Measurements from ENCODE around the gene CA5A.

CA5A gene

DNA sequence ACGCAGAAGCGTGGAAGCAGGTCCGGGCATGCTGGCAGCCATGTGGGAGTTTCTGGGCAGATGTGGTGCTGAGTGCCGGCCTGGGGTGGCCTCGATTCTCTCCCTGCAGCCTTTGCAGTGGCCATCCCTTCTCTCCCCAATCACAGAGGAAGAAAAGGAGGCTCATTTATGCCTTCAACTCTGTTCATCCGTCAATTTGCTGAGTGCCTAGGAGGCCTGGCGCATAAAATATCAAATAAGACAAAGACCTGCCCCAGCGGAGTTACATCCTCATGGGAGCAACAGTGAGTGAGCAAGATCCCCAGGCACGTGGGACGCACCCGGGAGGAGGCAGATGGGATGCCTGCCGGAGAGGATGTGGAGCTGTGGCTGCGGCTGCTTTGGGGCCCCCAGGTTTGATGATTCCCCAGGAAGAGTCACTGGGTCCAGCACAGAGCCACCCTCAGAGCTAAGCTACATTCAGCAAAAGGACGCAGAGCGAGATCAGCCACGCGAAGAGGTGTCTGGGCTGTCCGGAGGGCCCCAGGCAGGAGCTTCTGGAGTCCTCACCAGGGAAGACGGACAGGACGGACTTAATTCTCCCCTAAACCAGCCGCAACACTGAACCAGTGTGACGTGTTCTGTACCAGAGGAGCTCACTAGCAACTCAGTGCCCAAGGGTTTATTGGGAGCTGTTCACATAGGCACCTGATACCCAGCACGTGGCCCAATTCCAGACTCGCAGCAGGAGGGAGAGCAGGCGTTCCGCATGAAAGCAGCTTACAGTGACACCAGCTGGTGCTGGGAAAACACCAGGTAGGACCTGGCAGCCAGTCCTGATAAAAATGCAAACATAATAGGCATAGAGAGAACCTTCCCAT, 11.3 kb downstream of the CA5A start:
- TF ChIP-seq, protein P1, sequence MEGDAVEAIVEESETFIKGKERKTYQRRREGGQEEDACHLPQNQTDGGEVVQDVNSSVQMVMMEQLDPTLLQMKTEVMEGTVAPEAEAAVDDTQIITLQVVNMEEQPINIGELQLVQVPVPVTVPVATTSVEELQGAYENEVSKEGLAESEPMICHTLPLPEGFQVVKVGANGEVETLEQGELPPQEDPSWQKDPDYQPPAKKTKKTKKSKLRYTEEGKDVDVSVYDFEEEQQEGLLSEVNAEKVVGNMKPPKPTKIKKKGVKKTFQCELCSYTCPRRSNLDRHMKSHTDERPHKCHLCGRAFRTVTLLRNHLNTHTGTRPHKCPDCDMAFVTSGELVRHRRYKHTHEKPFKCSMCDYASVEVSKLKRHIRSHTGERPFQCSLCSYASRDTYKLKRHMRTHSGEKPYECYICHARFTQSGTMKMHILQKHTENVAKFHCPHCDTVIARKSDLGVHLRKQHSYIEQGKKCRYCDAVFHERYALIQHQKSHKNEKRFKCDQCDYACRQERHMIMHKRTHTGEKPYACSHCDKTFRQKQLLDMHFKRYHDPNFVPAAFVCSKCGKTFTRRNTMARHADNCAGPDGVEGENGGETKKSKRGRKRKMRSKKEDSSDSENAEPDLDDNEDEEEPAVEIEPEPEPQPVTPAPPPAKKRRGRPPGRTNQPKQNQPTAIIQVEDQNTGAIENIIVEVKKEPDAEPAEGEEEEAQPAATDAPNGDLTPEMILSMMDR (IDR thresholded peaks at IDR 0.05; ENCODE audit: low read depth, low read length): no peak
- DNase-seq (ENCODE audit: low read depth in 2 of 2): no peak
- no peak overlapping the region for H3K4me3 ChIP-seq (replicated peaks in 1 of 2; ENCODE audit: low read depth in 2 of 2, low read length in 2 of 2)

DNA sequence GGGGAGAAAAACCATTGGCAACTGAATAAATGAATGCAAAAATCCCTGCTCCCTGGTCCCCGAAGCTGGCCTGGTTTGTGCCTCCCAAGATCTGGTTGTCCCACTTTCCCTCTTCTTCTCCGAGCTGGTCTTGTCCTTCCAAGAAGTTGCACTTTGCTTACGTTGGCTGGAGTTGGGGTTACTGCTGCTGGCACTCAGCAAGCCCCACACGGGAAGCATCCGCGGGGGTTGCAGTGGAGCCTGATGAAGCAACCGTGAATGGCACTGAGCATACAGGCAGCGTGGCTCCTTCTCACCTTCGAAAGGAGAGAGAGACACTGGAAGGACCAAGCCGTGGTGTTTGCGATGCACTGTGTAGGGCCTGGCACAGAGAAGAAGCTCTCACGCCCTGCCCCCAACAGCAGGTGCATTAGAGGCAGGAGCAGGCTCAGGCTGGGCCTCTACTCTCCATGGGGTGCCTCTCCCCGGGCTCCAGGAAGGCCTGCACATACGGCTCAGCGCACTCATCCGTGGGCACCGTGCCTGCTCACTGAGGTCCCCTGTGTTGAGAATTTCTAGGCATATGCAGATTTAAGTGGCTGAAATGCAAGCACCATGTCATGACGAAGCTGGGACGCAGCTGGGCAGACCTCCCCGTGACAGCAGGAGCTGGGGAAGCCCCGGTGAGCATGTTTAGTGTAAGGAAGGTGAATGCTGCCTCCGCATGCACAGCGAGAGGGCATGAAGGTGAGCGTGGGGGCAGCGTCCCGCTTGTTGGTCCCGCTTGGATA, 12.1 kb downstream of the CA5A start:
- TF ChIP-seq, protein P1 (IDR thresholded peaks at IDR 0.05; ENCODE audit: low read depth, low read length): no peak
- DNase-seq (ENCODE audit: low read depth in 2 of 2): no peak

DNA sequence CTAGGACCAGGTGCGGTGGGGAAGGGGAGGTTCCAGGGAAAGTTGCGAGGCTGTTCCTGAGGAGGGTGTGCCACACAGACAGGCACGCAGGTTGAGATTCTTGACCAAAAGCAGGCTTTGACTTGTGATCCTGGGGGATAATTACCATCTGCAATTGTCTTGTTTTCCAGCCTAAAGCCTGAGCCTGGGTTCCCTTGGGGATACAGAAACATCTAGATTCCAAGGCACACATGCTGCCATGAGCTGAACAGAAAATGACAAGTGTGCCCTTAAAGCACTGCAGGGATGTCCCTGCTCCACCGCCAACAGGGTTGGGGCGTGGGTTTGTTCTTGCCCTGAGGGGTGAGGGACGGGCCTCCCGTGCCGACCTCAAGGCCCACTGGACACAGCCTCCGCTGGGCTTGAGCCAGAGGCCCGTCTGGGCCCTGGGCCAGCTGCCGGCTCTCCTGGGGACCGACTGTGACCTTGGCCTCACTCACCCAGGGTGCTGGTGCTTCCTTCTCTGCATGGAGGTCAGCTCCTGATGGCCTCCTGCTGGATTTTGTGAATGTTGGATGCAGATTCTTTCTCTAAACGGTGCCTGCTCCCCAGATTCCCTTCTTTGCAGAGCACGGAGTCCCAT, 14.0 kb downstream of the CA5A start:
- no peak overlapping the region for H3K4me3 ChIP-seq (replicated peaks in 1 of 2; ENCODE audit: low read depth in 2 of 2, low read length in 2 of 2)
- DNase-seq (ENCODE audit: low read depth in 2 of 2): peak; percentile 5 to 18
- TF ChIP-seq, protein P1 (IDR thresholded peaks at IDR 0.05; ENCODE audit: low read depth, low read length): no peak

More for the DNA sequence above, 12.1 kb downstream of the CA5A start:
- H3K4me3 ChIP-seq (replicated peaks in 1 of 2; ENCODE audit: low read depth in 2 of 2, low read length in 2 of 2): no peak overlapping the region

DNA sequence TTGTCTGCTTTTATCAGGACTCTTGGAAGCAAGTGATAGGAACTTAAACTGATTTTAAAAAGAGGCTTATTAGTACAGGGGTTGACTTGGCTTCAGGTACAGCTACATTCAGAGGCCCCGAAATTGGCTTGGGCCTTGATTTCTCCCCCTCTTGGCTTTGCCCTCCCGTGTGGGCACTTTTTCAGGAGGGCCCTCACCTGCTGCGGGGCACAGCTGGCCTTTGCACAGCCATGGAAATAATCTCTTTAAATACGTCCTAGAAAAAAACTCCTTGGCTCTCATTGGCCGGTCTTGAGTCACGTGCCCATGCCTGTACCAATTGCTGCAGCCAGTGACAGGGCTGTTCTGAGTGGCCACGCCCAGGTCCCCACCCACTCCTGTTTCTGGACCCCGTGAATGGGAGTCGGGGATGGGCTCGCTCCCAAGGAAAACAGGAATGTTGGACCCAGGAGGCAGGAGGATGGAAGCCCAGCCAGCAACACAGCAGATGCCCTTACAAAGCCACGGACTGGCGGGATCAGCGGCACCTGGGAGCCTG, 15.0 kb downstream of the CA5A start:
- TF ChIP-seq, protein P1 (IDR thresholded peaks at IDR 0.05; ENCODE audit: low read depth, low read length): no peak
- H3K4me3 ChIP-seq (replicated peaks in 1 of 2; ENCODE audit: low read depth in 2 of 2, low read length in 2 of 2): no peak overlapping the region
- DNase-seq (ENCODE audit: low read depth in 2 of 2): no peak

DNA sequence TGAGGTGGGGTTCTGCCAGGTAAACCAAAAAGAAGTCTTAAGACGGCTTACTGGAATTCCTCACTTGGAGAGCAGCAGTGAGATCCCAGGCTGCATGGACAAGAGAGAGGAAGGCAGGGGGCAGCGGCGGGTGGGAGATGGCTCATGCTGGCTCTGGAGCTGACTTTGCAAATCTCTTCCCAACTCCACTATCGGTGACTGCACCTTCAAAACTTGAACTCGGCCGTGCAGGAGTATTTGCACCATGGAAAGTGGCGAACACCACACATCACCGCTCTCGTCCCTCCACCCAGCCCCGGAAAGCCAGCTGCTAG, 16.7 kb downstream of the CA5A start:
- TF ChIP-seq, protein P1 (IDR thresholded peaks at IDR 0.05; ENCODE audit: low read depth, low read length): no peak
- no peak for DNase-seq (ENCODE audit: low read depth in 2 of 2)
- no peak overlapping the region for H3K4me3 ChIP-seq (replicated peaks in 1 of 2; ENCODE audit: low read depth in 2 of 2, low read length in 2 of 2)

DNA sequence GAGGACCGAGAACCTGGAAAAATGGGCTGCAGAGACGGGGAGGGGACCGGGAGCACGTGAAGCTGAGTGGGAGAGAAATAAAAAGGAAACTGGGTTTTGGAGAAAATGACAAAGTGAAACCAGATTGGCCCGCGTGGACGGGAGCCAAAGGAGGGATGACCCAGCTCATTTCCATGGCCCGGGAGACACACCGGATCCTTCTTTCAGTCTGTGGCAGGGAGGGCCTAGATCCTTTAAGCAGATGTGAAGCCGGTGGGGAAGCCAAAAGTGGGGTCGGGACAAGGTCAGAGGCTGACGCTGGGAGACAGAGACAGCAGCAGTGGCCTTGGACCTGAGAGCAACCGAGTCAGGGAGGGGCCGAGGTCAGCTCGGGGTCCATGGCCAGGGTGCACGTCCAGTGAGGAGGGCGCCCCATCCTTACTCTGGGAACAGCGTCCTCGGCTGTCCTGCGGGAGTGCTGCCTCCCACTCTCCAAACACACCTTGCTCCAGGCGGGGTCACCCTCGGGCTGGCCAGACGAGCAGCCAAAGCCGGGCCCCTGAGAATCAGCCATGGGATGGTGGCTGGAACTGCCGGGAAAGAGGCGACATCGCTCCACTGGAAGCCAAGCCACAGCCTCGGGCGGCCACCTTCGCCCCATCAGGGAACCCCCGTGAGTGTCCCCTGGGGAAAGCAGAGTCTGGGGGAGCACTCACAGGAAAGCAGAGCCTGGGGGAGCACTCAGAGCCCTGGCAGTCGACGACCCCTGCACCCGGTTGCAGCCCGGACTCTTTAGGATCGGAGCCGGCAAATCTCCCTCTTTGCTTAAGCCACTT, 17.3 kb downstream of the CA5A start:
- DNase-seq (ENCODE audit: low read depth in 2 of 2): peak in 1 of 2 donors; percentile 12
- TF ChIP-seq, protein P1 (IDR thresholded peaks at IDR 0.05; ENCODE audit: low read depth, low read length): no peak
- no peak overlapping the region for H3K4me3 ChIP-seq (replicated peaks in 1 of 2; ENCODE audit: low read depth in 2 of 2, low read length in 2 of 2)

Measured in cardiac fibroblast (primary cell).